GM21737 (cell line): Measurements from ENCODE around the gene SLC12A8.

Source experiments
- ATAC-seq: cut with Tn5 transposase; IDR thresholded peaks from one replicate; pipeline ENCODE4 v1.9.1; 2021; ENCODE audit warnings: mild to moderate bottlenecking, moderate library complexity; ENCODE audit not compliant: unreplicated experiment

The SLC12A8 gene

GRCh38 chr3:125080077-125080476, 132.5 kb downstream of the SLC12A8 start:
- ATAC-seq = no peak

GRCh38 chr3:125079675-125080045, 132.9 kb downstream of the SLC12A8 start:
- ATAC-seq = no peak

- no peak for ATAC-seq
These were observed 133.4 kb downstream of the SLC12A8 start for GRCh38 chr3:125078951-125079674.

GRCh38 chr3:125077864-125078263, 134.7 kb downstream of the SLC12A8 start:
- ATAC-seq = no peak

GRCh38 chr3:125076464-125076863, 136.1 kb downstream of the SLC12A8 start:
- no peak for ATAC-seq

- ATAC-seq = no peak
These were observed 136.8 kb downstream of the SLC12A8 start for GRCh38 chr3:125075738-125076137.

- no peak for ATAC-seq
These were observed 139.1 kb downstream of the SLC12A8 start for GRCh38 chr3:125073390-125073905.

GRCh38 chr3:125072749-125073389, 139.7 kb downstream of the SLC12A8 start:
- no peak for ATAC-seq

GRCh38 chr3:125072301-125072700, 140.2 kb downstream of the SLC12A8 start:
- ATAC-seq = no peak

- ATAC-seq = no peak
These were observed 142.4 kb downstream of the SLC12A8 start for GRCh38 chr3:125069968-125070745.

- no peak for ATAC-seq
These were observed 143.1 kb downstream of the SLC12A8 start for GRCh38 chr3:125069452-125069851.

GRCh38 chr3:125068265-125068664, 144.3 kb downstream of the SLC12A8 start:
- ATAC-seq = no peak

GRCh38 chr3:125067225-125067624, 145.3 kb downstream of the SLC12A8 start:
- no peak for ATAC-seq

GRCh38 chr3:125062904-125063618, 149.5 kb downstream of the SLC12A8 start:
- no peak for ATAC-seq

GRCh38 chr3:125061646-125062045, 150.9 kb downstream of the SLC12A8 start:
- no peak for ATAC-seq

- ATAC-seq = no peak
These were observed 151.4 kb downstream of the SLC12A8 start for GRCh38 chr3:125061170-125061569.

GRCh38 chr3:125059488-125060245, 152.9 kb downstream of the SLC12A8 start:
- no peak for ATAC-seq

- ATAC-seq = no peak
These were observed 153.6 kb downstream of the SLC12A8 start for GRCh38 chr3:125058959-125059358.

- ATAC-seq = no peak
These were observed 154.0 kb downstream of the SLC12A8 start for GRCh38 chr3:125058529-125058928.

- no peak for ATAC-seq
These were observed 155.2 kb downstream of the SLC12A8 start for GRCh38 chr3:125057186-125057850.
